H1 (cell line): ENCODE measurements around the gene KCNMA1. TPM values are rescaled to one million over a fixed set of nuclear protein-coding genes. Genes with fewer than 3 reads are reported as not detected.

Source experiments
- CTCF ChIA-PET: fragments of 300-600 bp; sonication (Branson Sonifier 250); formaldehyde crosslinking; loops from one replicate; lab custom pipeline; 2021; ENCODE audit not compliant: partially characterized antibody; lab: Charles Lee
- POLR2A ChIA-PET: fragments of 300-600 bp; sonication (Branson Sonifier 250); formaldehyde crosslinking; loops from one replicate; lab custom pipeline; 2021; ENCODE audit warnings: inconsistent platforms; ENCODE audit not compliant: partially characterized antibody; lab: Charles Lee
- DNase-seq, 2 experiments: peaks; one replicate each; pipeline versions ENCODE4 v3.0.0 to v3.0.0-alpha.2; 2010 to 2022; ENCODE audit warnings: low spot score in 2 of 2, low read depth in 1 of 2, mixed read lengths in 1 of 2
- FAIRE-seq: peaks from 2 replicates; lab custom pipeline; 2011; peaks lifted over from hg19 to GRCh38; lab: Jason Lieb, UNC
- H2AFZ ChIP-seq: 2 replicates; pipeline ENCODE4 v1.8.1; 2012; ENCODE audit warnings: low read length, inconsistent platforms
- H2AK5ac ChIP-seq: 2 replicates; pipeline ENCODE4 v1.6.1; 2013; ENCODE audit warnings: low read depth, low read length
- H2BK120ac ChIP-seq: replicated peaks from 2 replicates; pipeline ENCODE3; 2013; ENCODE audit warnings: low read depth, low read length, inconsistent platforms
- H2BK12ac ChIP-seq: 2 replicates; pipeline ENCODE4 v1.6.1; 2013; ENCODE audit warnings: low read depth, low read length
- H2BK15ac ChIP-seq: 2 replicates; pipeline ENCODE4 v1.6.1; 2013; ENCODE audit warnings: low read length
- H2BK20ac ChIP-seq: 2 replicates; pipeline ENCODE4 v1.6.1; 2013; ENCODE audit warnings: low read length
- H2BK5ac ChIP-seq: 2 replicates; pipeline ENCODE4 v1.6.1; 2013; ENCODE audit warnings: low read depth, low read length
- H3K14ac ChIP-seq: 2 replicates; pipeline ENCODE4 v1.6.1; 2013; ENCODE audit warnings: inconsistent platforms; ENCODE audit not compliant: insufficient read length
- H3K18ac ChIP-seq: 2 replicates; pipeline ENCODE4 v1.6.1; 2013; ENCODE audit warnings: low read length; ENCODE audit errors: extremely low read depth
- H3K23ac ChIP-seq: 2 replicates; pipeline ENCODE4 v1.6.1; 2013; ENCODE audit warnings: inconsistent platforms; ENCODE audit not compliant: insufficient read length
- H3K23me2 ChIP-seq: 2 replicates; pipeline ENCODE4 v1.6.1; 2013; ENCODE audit warnings: low read depth, low read length
- H3K27ac ChIP-seq: 2 replicates; pipeline ENCODE4 v1.6.1; 2011; ENCODE audit warnings: low read depth, low read length, inconsistent platforms
- H3K27me3 ChIP-seq, 4 experiments: replicated peaks in 1 of 4; 1 replicate in 1 of 4; 2 replicates in 3 of 4; pipeline versions ENCODE4 v1.6.1 to v1.8.1; 2011 to 2013; ENCODE audit warnings: low read length in 3 of 4, mild to moderate bottlenecking in 3 of 4, inconsistent platforms in 2 of 4, mixed read lengths in 2 of 4, moderate library complexity in 1 of 4; ENCODE audit not compliant: control insufficient read depth in 3 of 4, insufficient read depth in 3 of 4; ENCODE audit errors: extremely low read depth in 1 of 4
- H3K36me3 ChIP-seq, 4 experiments: 2 replicates each; pipeline versions ENCODE4 v1.6.1 to v1.8.1; 2011 to 2013; ENCODE audit warnings: mild to moderate bottlenecking in 4 of 4, low read length in 3 of 4, moderate library complexity in 2 of 4, control low read depth in 1 of 4, inconsistent platforms in 1 of 4; ENCODE audit not compliant: insufficient read depth in 4 of 4, control insufficient read depth in 2 of 4
- H3K4ac ChIP-seq: replicated peaks from 2 replicates; pipeline ENCODE3; 2013; ENCODE audit warnings: low read length, low read depth, mixed read lengths, inconsistent platforms; ENCODE audit not compliant: insufficient read length
- H3K4me1 ChIP-seq, 4 experiments: replicated peaks in 1 of 4; 1 replicate in 1 of 4; 2 replicates in 3 of 4; pipeline versions ENCODE4 v1.6.1 to v1.8.1; 2011 to 2013; ENCODE audit warnings: low read length in 3 of 4, inconsistent platforms in 2 of 4, mixed read lengths in 1 of 4; ENCODE audit not compliant: insufficient read depth in 4 of 4, control insufficient read depth in 3 of 4
- H3K4me2 ChIP-seq, 2 experiments: 2 replicates each; pipeline versions ENCODE4 v1.6.1 to v1.8.1; 2011 to 2013; ENCODE audit warnings: low read depth in 2 of 2, low read length in 2 of 2, control low read depth in 1 of 2, inconsistent platforms in 1 of 2, mild to moderate bottlenecking in 1 of 2; ENCODE audit not compliant: insufficient read depth in 1 of 2
- H3K4me3 ChIP-seq, 4 experiments: fragments of 200-600, 300-600 bp in 1 of 4; sonication (generic), shearing (Covaris generic), sonication (Bioruptor Twin) in 1 of 4; 2 replicates each; pipeline versions ENCODE4 v1.5.1 to v1.8.1; 2011 to 2016; ENCODE audit warnings: low read length in 4 of 4, low read depth in 3 of 4, control low read depth in 2 of 4, inconsistent platforms in 2 of 4, mild to moderate bottlenecking in 2 of 4, mixed read lengths in 1 of 4, moderate library complexity in 1 of 4; ENCODE audit not compliant: insufficient read depth in 2 of 4; ENCODE audit errors: extremely low read depth in 1 of 4
- H3K56ac ChIP-seq: replicated peaks from 2 replicates; pipeline ENCODE3; 2013; ENCODE audit warnings: low read depth, mild to moderate bottlenecking, mixed read lengths, low read length, inconsistent platforms; ENCODE audit not compliant: insufficient read length
- H3K79me1 ChIP-seq: 2 replicates; pipeline ENCODE4 v1.6.1; 2013; ENCODE audit warnings: low read depth, low read length, control low read depth
- H3K79me2 ChIP-seq, 2 experiments: 2 replicates each; pipeline versions ENCODE4 v1.6.1 to v1.8.1; 2012 to 2013; ENCODE audit warnings: low read length in 2 of 2, mild to moderate bottlenecking in 2 of 2, inconsistent platforms in 1 of 2; ENCODE audit not compliant: insufficient read depth in 2 of 2, control insufficient read depth in 1 of 2
- H3K9ac ChIP-seq, 4 experiments: replicated peaks in 1 of 4; 1 replicate in 1 of 4; 2 replicates in 3 of 4; pipeline versions ENCODE4 v1.6.1 to v1.8.1; 2011 to 2013; ENCODE audit warnings: low read depth in 3 of 4, low read length in 3 of 4, control low read depth in 2 of 4, mild to moderate bottlenecking in 2 of 4, moderate library complexity in 2 of 4, inconsistent platforms in 1 of 4; ENCODE audit errors: extremely low read depth in 1 of 4
- H3K9me3 ChIP-seq, 2 experiments: 2 replicates each; pipeline versions ENCODE4 v1.6.1 to v1.8.1; 2012 to 2013; ENCODE audit warnings: mild to moderate bottlenecking in 2 of 2, moderate library complexity in 2 of 2, control low read depth in 1 of 2, inconsistent platforms in 1 of 2, low read depth in 1 of 2, low read length in 1 of 2, mixed read lengths in 1 of 2; ENCODE audit not compliant: insufficient read depth in 2 of 2
- H4K20me1 ChIP-seq, 2 experiments: replicated peaks in 1 of 2; 2 replicates each; pipeline versions ENCODE3 to v1.8.1; 2011 to 2013; ENCODE audit warnings: inconsistent platforms in 2 of 2, low read length in 2 of 2, mild to moderate bottlenecking in 1 of 2; ENCODE audit not compliant: insufficient read depth in 2 of 2, control insufficient read depth in 1 of 2
- H4K5ac ChIP-seq: 2 replicates; pipeline ENCODE4 v1.6.1; 2013; ENCODE audit warnings: low read length, low read depth, mixed read lengths, inconsistent platforms; ENCODE audit not compliant: insufficient read length
- H4K8ac ChIP-seq: 2 replicates; pipeline ENCODE4 v1.8.0; 2013; ENCODE audit warnings: mild to moderate bottlenecking, moderate library complexity, low read length, inconsistent platforms; ENCODE audit not compliant: insufficient read depth; ENCODE audit errors: extremely low read depth
- H4K91ac ChIP-seq: replicated peaks from 2 replicates; pipeline ENCODE3; 2013; ENCODE audit warnings: low read length, mixed read lengths, inconsistent platforms; ENCODE audit not compliant: insufficient read length
- GTF2F1 ChIP-seq: IDR thresholded peaks from 2 replicates; pipeline ENCODE4 v1.6.1; 2012; ENCODE audit warnings: low read depth, low read length, improper control_type of control experiment, borderline replicate concordance
- WGBS, 2 experiments: shearing (Covaris generic) in 1 of 2; methylation state at CpG; one replicate each; pipeline versions ENCODE4 v1.1.6 to v1.1.7; 2013 to 2015; ENCODE audit warnings: low lambda C conversion rate in 2 of 2, mixed read lengths in 2 of 2, inconsistent platforms in 1 of 2, low coverage in 1 of 2, missing lambda C conversion rate in 1 of 2; ENCODE audit not compliant: insufficient replicate concordance in 2 of 2, insufficient coverage in 1 of 2, insufficient read length in 1 of 2; ENCODE audit errors: extremely low coverage in 1 of 2, missing lambda C conversion rate in 1 of 2; 5-methylcytosine and 5-hydroxymethylcytosine counted together
- polyA plus RNA-seq, 7 experiments: library from polyadenylated mRNA; depleted of rRNA in 3 of 7; stranded (reverse) in 5 of 7; unstranded in 2 of 7; fragments of >200 nt in 5 of 7; fragments of 200-250 nt in 2 of 7; gene quantifications; 1 replicate in 5 of 7; 2 replicates in 1 of 7; 4 replicates in 1 of 7; pipeline versions ENCODE4 v1.2.1 to v1.2.3, GENCODE V29; 2011 to 2013; ENCODE audit warnings: missing spikeins in 2 of 7, mixed read lengths in 2 of 7
- total RNA-seq: library from RNA; stranded (reverse); fragmentation: NEBNext Ultra II Directional; extraction: Animal tissue kit (Norgen Biotek cat#: 25700); gene quantifications from 2 replicates; pipeline ENCODE4 v1.2.1, GENCODE V29; 2021

The KCNMA1 gene
- total and polyA plus RNA-seq, 2 of the 8 experiments (the other 6 are each of a cell fraction or from before 2014, with no cell fraction given), result 10.2 to 11.1 TPM

DNA sequence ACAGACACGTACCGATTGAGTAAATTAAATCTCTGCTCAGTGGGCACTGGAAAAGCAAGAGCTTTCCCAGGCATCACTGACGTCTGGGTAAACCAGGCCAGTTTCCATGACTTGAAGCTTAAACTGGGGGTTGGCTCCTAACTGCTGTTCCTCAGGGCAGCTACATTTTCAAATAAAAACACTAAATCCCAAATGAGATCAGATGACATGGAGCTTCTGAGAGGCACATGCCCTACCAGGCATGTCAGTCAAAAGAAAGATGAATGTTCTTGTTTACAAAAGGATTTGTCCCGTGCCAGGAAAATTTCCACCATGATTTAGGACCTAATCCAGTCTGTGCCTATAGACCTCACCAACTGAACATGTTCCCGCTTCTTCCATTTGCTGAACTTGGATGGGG lies 220.2 kb downstream of the KCNMA1 start:
- no peak for FAIRE-seq
- H3K4me3 ChIP-seq, result no peak overlapping the region
- no peaks in the 10 kb centered on the region for H3K27me3 ChIP-seq
- H2AK5ac ChIP-seq, result no peak overlapping the region
- no peak overlapping the region for H3K56ac ChIP-seq
- TF ChIP-seq GTF2F1, result no peak
- TF ChIP-seq, all 59 proteins: peak for 0
- no peak overlapping the region for H2AFZ ChIP-seq
- no peak overlapping the region for H3K27ac ChIP-seq
- H2BK15ac ChIP-seq, result no peak overlapping the region
- no peaks in the 10 kb centered on the region for H3K4me1 ChIP-seq
- ChIA-PET POLR2A (interaction anchor here (1.4 kb wide), 1 partner anchor 10 kb away, joined by 4 read pairs; no protein-coding TSS in a partner anchor), CTCF (interaction anchor here (1.9 to 7.4 kb wide), 4 partner anchors 9 to 243 kb away, joined by 5 to 38 read pairs (median 16); no protein-coding TSS in a partner anchor)
- no peaks in the 10 kb centered on the region for H4K20me1 ChIP-seq
- H2BK5ac ChIP-seq, result no peak overlapping the region
- no peak overlapping the region for H3K18ac ChIP-seq
- H3K23ac ChIP-seq, result no peak overlapping the region
- H3K79me2 ChIP-seq, result no peaks in the 10 kb centered on the region
- H2BK20ac ChIP-seq, result no peak overlapping the region
- no peak for DNase-seq
- 83% methylated on average over 5 of the region's 5 CpGs; no CpG with 5 or more reads in 1 of the 2 experiments for WGBS, 2 experiments
- 0 out of 2 replicates have a peak overlapping the region, but pooled peaks have one; percentile 39 for H2BK12ac ChIP-seq
- H2BK120ac ChIP-seq, result no peak overlapping the region
- H3K4me2 ChIP-seq, result no peak overlapping the region
- H3K9me3 ChIP-seq, result no peaks in the 10 kb centered on the region
- no peaks in the 10 kb centered on the region for H3K79me1 ChIP-seq
- H4K5ac ChIP-seq, result no peak overlapping the region
- H3K14ac ChIP-seq, result no peak overlapping the region
- H4K91ac ChIP-seq, result no peak overlapping the region
- no peak overlapping the region for H3K9ac ChIP-seq
- H3K4ac ChIP-seq, result no peak overlapping the region
- H3K36me3 ChIP-seq, result no peaks in the 10 kb centered on the region
- H3K23me2 ChIP-seq, result no peaks in the 10 kb centered on the region
- no peak overlapping the region for H4K8ac ChIP-seq
